Limb (tissue), 2 donors: ENCODE data around the gene PHRF1.
"Not testable (repeated sequence)": the region's sequence is repeated elsewhere in the genome, so short reads cannot be mapped to it uniquely, and the experiment has no call there.

Experiments
- DNase-seq, 2 donors: peaks; one replicate each; pipeline ENCODE4 v3.0.0-alpha.2; 2016; ENCODE audit errors: extremely low spot score in 2 of 2

Gene PHRF1

GRCh38 chr11:650482-650881 lies 74.2 kb downstream of the PHRF1 start:
- no peak for DNase-seq

GRCh38 chr11:653136-653535 lies 76.9 kb downstream of the PHRF1 start:
- DNase-seq: not testable (repeated sequence)

- no peak for DNase-seq
Measured at GRCh38 chr11:653837-654236, 77.6 kb downstream of the PHRF1 start.

- DNase-seq: not testable (repeated sequence)
Measured at GRCh38 chr11:654444-654843, 78.2 kb downstream of the PHRF1 start.

- no peak for DNase-seq
Measured at GRCh38 chr11:655036-655726, 78.9 kb downstream of the PHRF1 start.

GRCh38 chr11:656426-656825 lies 80.2 kb downstream of the PHRF1 start:
- no peak for DNase-seq

GRCh38 chr11:656866-657265 lies 80.6 kb downstream of the PHRF1 start:
- DNase-seq: no peak

- no peak for DNase-seq
Measured at GRCh38 chr11:657691-658126, 81.4 kb downstream of the PHRF1 start.

GRCh38 chr11:659532-660085 lies 83.3 kb downstream of the PHRF1 start:
- DNase-seq: no peak

- DNase-seq: no peak
Measured at GRCh38 chr11:660281-660680, 84.0 kb downstream of the PHRF1 start.

GRCh38 chr11:660681-661444 lies 84.6 kb downstream of the PHRF1 start:
- DNase-seq: no peak
